GM23338 (cell line): ENCODE data around the gene SLC7A10. TPM values are rescaled to one million over a fixed set of nuclear protein-coding genes. Genes with fewer than 3 reads are reported as not detected.

Source experiments
- ATAC-seq: fragments of 200-7000 bp; cut with Tn5 transposase; 3 replicates; pipeline ENCODE4 v1.9.1; 2020
- DNase-seq: peaks from one replicate; pipeline ENCODE4 v3.0.0-alpha.2; 2015; ENCODE audit warnings: low spot score
- H2AFZ ChIP-seq: fragments of 200-600 bp; sonication (generic); 2 replicates; pipeline ENCODE4 v1.8.0; 2016; ENCODE audit warnings: antibody characterized with exemption, mild to moderate bottlenecking, moderate library complexity
- H3F3A ChIP-seq: fragments of 200-600 bp; sonication (generic); replicated peaks from 2 replicates; pipeline ENCODE4 v1.8.0; 2017; ENCODE audit warnings: antibody characterized with exemption, mixed run types, low read depth
- H3K27ac ChIP-seq: fragments of 200-600 bp; sonication (generic); 2 replicates; pipeline ENCODE4 v1.6.1; 2016; ENCODE audit warnings: low read depth
- H3K27me3 ChIP-seq: fragments of 200-600 bp; sonication (generic); 2 replicates; pipeline ENCODE4 v1.8.0; 2016; ENCODE audit warnings: mild to moderate bottlenecking, mixed run types, moderate library complexity; ENCODE audit not compliant: insufficient read depth
- H3K36me3 ChIP-seq: fragments of 200-600 bp; sonication (generic); 2 replicates; pipeline ENCODE4 v1.8.0; 2016; ENCODE audit warnings: mild to moderate bottlenecking; ENCODE audit not compliant: insufficient read depth
- H3K4me1 ChIP-seq: fragments of 200-600 bp; sonication (generic); 2 replicates; pipeline ENCODE4 v1.8.0; 2016; ENCODE audit warnings: mild to moderate bottlenecking, moderate library complexity; ENCODE audit not compliant: insufficient read depth
- H3K4me2 ChIP-seq: fragments of 200-600 bp; sonication (generic); 2 replicates; pipeline ENCODE4 v1.7.1; 2017; ENCODE audit warnings: mixed run types
- H3K4me3 ChIP-seq: fragments of 200-600 bp; sonication (generic); 2 replicates; pipeline ENCODE4 v1.6.1; 2016; ENCODE audit warnings: mixed run types
- H3K79me2 ChIP-seq: fragments of 200-600 bp; sonication (generic); replicated peaks from 2 replicates; pipeline ENCODE4 v1.8.0; 2017; ENCODE audit warnings: mild to moderate bottlenecking; ENCODE audit not compliant: insufficient read depth
- H3K9me2 ChIP-seq: fragments of 200-600 bp; sonication (generic); 2 replicates; pipeline ENCODE4 v1.8.0; 2017; ENCODE audit not compliant: insufficient read depth
- H4K20me1 ChIP-seq: fragments of 200-600 bp; sonication (generic); replicated peaks from 2 replicates; pipeline ENCODE4 v1.8.0; 2017; ENCODE audit warnings: mild to moderate bottlenecking; ENCODE audit not compliant: insufficient read depth
- H3K27ac Mint-ChIP-seq: 2 replicates; pipeline ENCODE4 v1.8.0; 2020; ENCODE audit warnings: inconsistent platforms, mild to moderate bottlenecking, moderate library complexity, mixed read lengths
- H3K27me3 Mint-ChIP-seq: 3 replicates; pipeline ENCODE4 v1.8.0; 2022; ENCODE audit warnings: low read depth, mild to moderate bottlenecking, moderate library complexity, mixed read lengths, inconsistent platforms; ENCODE audit not compliant: insufficient read depth, poor library complexity
- H3K36me3 Mint-ChIP-seq: 3 replicates; pipeline ENCODE4 v1.8.0; 2021; ENCODE audit warnings: low read depth, mild to moderate bottlenecking, inconsistent platforms, moderate library complexity, mixed read lengths
- H3K4me1 Mint-ChIP-seq: 3 replicates; pipeline ENCODE4 v1.8.0; 2020; ENCODE audit warnings: mild to moderate bottlenecking, inconsistent platforms, mixed read lengths
- H3K4me3 Mint-ChIP-seq: 3 replicates; pipeline ENCODE4 v1.8.0; 2021; ENCODE audit warnings: moderate library complexity, mild to moderate bottlenecking, inconsistent platforms, mixed read lengths
- H3K9me3 Mint-ChIP-seq: 3 replicates; pipeline ENCODE4 v1.8.0; 2020; ENCODE audit warnings: moderate library complexity, mild to moderate bottlenecking, inconsistent platforms, mixed read lengths
- CREB1 ChIP-seq: fragments of 250-450 bp; sonication (Bioruptor Pico); IDR thresholded peaks from 2 replicates; pipeline ENCODE4 v1.5.0; 2020; ENCODE audit warnings: low read depth, mild to moderate bottlenecking, moderate library complexity
- CTCF ChIP-seq, 2 experiments: fragments of 200-600 bp in 1 of 2; sonication (generic) in 1 of 2; conservative IDR thresholded peaks; 2 replicates each; pipeline versions ENCODE4 v1.5.1 to v1.6.1; 2016 to 2017; ENCODE audit warnings: antibody characterized with exemption in 2 of 2, low read depth in 2 of 2, mild to moderate bottlenecking in 2 of 2, moderate library complexity in 1 of 2
- ETS1 ChIP-seq: IDR thresholded peaks from 2 replicates; pipeline ENCODE4 v1.6.1; 2016; ENCODE audit warnings: antibody characterized with exemption
- EZH2 ChIP-seq: fragments of 200-600 bp; sonication (generic); IDR thresholded peaks from one replicate; pipeline ENCODE4 v1.8.0; 2017; ENCODE audit warnings: antibody characterized with exemption, mild to moderate bottlenecking, low read depth; ENCODE audit not compliant: unreplicated experiment
- EZH2phosphoT487 ChIP-seq: fragments of 200-600 bp; sonication (generic); IDR thresholded peaks from one replicate; pipeline ENCODE4 v1.8.1; 2018; ENCODE audit warnings: antibody characterized with exemption; ENCODE audit not compliant: unreplicated experiment
- JUNB ChIP-seq: IDR thresholded peaks from one replicate; pipeline ENCODE4 v1.6.1; 2016; ENCODE audit warnings: antibody characterized with exemption; ENCODE audit not compliant: unreplicated experiment
- NANOG ChIP-seq: IDR thresholded peaks from 2 replicates; pipeline ENCODE4 v1.6.1; 2016; ENCODE audit warnings: antibody characterized with exemption, borderline replicate concordance
- POLR2AphosphoS5 ChIP-seq: IDR thresholded peaks from 2 replicates; pipeline ENCODE4 v1.6.1; 2016; ENCODE audit warnings: antibody characterized with exemption, low read depth
- REST ChIP-seq: IDR thresholded peaks from one replicate; pipeline ENCODE4 v1.6.1; 2018; ENCODE audit warnings: antibody characterized with exemption; ENCODE audit not compliant: unreplicated experiment
- STAT1 ChIP-seq: IDR thresholded peaks from one replicate; pipeline ENCODE4 v1.6.1; 2016; ENCODE audit warnings: antibody characterized with exemption; ENCODE audit not compliant: unreplicated experiment
- ZNF114 ChIP-seq: fragments of 250-450 bp; sonication (Bioruptor Pico); IDR thresholded peaks from 2 replicates; pipeline ENCODE4 v1.5.0; 2020; ENCODE audit warnings: mild to moderate bottlenecking, moderate library complexity
- ZNF331 ChIP-seq: fragments of 250-450 bp; sonication (Bioruptor Pico); IDR thresholded peaks from 2 replicates; pipeline ENCODE4 v1.5.0; 2020; ENCODE audit warnings: low read depth, mild to moderate bottlenecking, moderate library complexity
- ZNF462 ChIP-seq: fragments of 250-450 bp; sonication (Bioruptor Pico); IDR thresholded peaks from 2 replicates; pipeline ENCODE4 v1.5.0; 2020; ENCODE audit warnings: mild to moderate bottlenecking, moderate library complexity
- polyA plus RNA-seq: library from polyadenylated mRNA; unstranded; fragments of >200 nt; fragmentation: Nextera tagmentation; extraction: Ambion mirVana; gene quantifications from 2 replicates; pipeline ENCODE4 v1.2.1, GENCODE V29; 2016
- total RNA-seq: library from RNA; depleted of rRNA; stranded (reverse); fragments of >200 nt; shearing (Covaris generic); gene quantifications from 2 replicates; pipeline ENCODE4 v1.2.3, GENCODE V29; 2014

The SLC7A10 gene
- total and polyA plus RNA-seq, 2 experiments from 2014 or later: 3.3 to 6.3 TPM

- Histone ChIP-seq H3K79me2 (no peaks in the 10 kb centered on the region), H4K20me1 (peaks cover 4% of the 10 kb centered on the region; the same call in 1 of the 2 replicates), H3K4me1 (no peaks in the 10 kb centered on the region), H3K4me3 (no peak overlapping the region), H2AFZ (no peak overlapping the region), H3K27me3 (no peaks in the 10 kb centered on the region), H3F3A (no peaks in the 10 kb centered on the region), H3K4me2 (no peak overlapping the region), H3K36me3 (no peaks in the 10 kb centered on the region), H3K9me2 (no peaks in the 10 kb centered on the region), H3K27ac (no peak overlapping the region)
- no peak for ATAC-seq
- Mint-ChIP-seq H3K4me3 (no peak overlapping the region), H3K4me1 (no peaks in the 10 kb centered on the region), H3K27me3 (peaks cover 8% of the 10 kb centered on the region), H3K36me3 (peaks cover 7% of the 10 kb centered on the region), H3K9me3 (no peaks in the 10 kb centered on the region), H3K27ac (no peak overlapping the region)
- DNase-seq: no peak
- TF ChIP-seq POLR2AphosphoS5: no peak
- TF ChIP-seq ZNF331 (CRISPR knock-in tag): no peak
- no peak for TF ChIP-seq EZH2
- TF ChIP-seq CTCF (conservative IDR thresholded peaks at IDR 0.05; ENCODE audit: low read depth in 2 of 2): no peak
- no peak for TF ChIP-seq CREB1 (CRISPR knock-in tag)
- TF ChIP-seq JUNB: no peak
- TF ChIP-seq STAT1: no peak
- no peak for TF ChIP-seq ETS1
- TF ChIP-seq ZNF462: no peak
- TF ChIP-seq REST: no peak
- TF ChIP-seq EZH2phosphoT487: no peak
- no peak for TF ChIP-seq ZNF114 (CRISPR knock-in tag)
- no peak for TF ChIP-seq NANOG
Observed at GRCh38 chr19:33201473-33201872, 24.2 kb downstream of the SLC7A10 start.
